ENCODE measurements around the gene CLN6. TPM values are rescaled to one million over a fixed set of nuclear protein-coding genes. Genes with fewer than 3 reads are reported as not detected.
"Not testable (repeated sequence)": the region's sequence is repeated elsewhere in the genome, so short reads cannot be mapped to it uniquely, and the experiment has no call there.

The CLN6 gene
- total and polyA plus RNA-seq, 10 donors, result 9.8 to 38.6 (median 27.1) TPM

GRCh38 chr15:68244235-68244634 lies 14.7 kb upstream of the CLN6 start:
- H3K36me3 ChIP-seq, result no peaks in the 10 kb centered on the region
- intact Hi-C loops (cut with DNase I; ENCODE audit: low total_unique reads), result loop anchor here (10.0 kb wide), 1 partner anchor 141 kb away; no protein-coding TSS in a partner anchor
- H3K27me3 ChIP-seq (replicated peaks in 1 of 7), result no peaks in the 10 kb centered on the region
- WGBS, 5 donors, result 90 to 100% (median 95%) methylated on average over 1 of the region's 1 CpG
- no peak overlapping the region for H3K27ac ChIP-seq
- no peak for DNase-seq
- peaks cover 0 to 44% (median 39%) of the 10 kb centered on the region in 8 donors for H3K9me3 ChIP-seq
- H3K4me3 ChIP-seq, result no peak overlapping the region
- H3K4me1 ChIP-seq, result peaks cover 0 to 7% (median 0%) of the 10 kb centered on the region in 6 donors
- TF ChIP-seq POLR2A (IDR thresholded peaks at IDR 0.05) (no peak), CTCF (IDR thresholded peaks at IDR 0.05 in 8 of 11, conservative IDR thresholded peaks at IDR 0.05 in 3 of 11) (no peak), POLR2AphosphoS5 (IDR thresholded peaks at IDR 0.05) (no peak)

- WGBS, 5 donors, result 82 to 92% (median 89%) methylated on average over 5 of the region's 5 CpGs
- no peaks in the 10 kb centered on the region for H3K36me3 ChIP-seq
- H3K4me1 ChIP-seq, result no peaks in the 10 kb centered on the region
- TF ChIP-seq POLR2A (IDR thresholded peaks at IDR 0.05) (no peak), CTCF (IDR thresholded peaks at IDR 0.05 in 8 of 11, conservative IDR thresholded peaks at IDR 0.05 in 3 of 11) (no peak), POLR2AphosphoS5 (IDR thresholded peaks at IDR 0.05) (no peak)
- no peaks in the 10 kb centered on the region for H3K27me3 ChIP-seq (replicated peaks in 1 of 7)
- H3K4me3 ChIP-seq, result no peak overlapping the region
- H3K27ac ChIP-seq, result no peak overlapping the region
- no peak for DNase-seq
- peaks cover 0 to 44% (median 39%) of the 10 kb centered on the region in 8 donors for H3K9me3 ChIP-seq
- intact Hi-C loops (cut with DNase I; ENCODE audit: low total_unique reads), result loop anchor here (10.0 kb wide), 1 partner anchor 143 kb away; no protein-coding TSS in a partner anchor
Observed at GRCh38 chr15:68241088-68241935, 11.8 kb upstream of the CLN6 start.

GRCh38 chr15:68239025-68239424 lies 9.5 kb upstream of the CLN6 start:
- no peak overlapping the region for H3K27ac ChIP-seq
- DNase-seq, result no peak
- no peak overlapping the region for H3K4me3 ChIP-seq
- H3K36me3 ChIP-seq, result no peaks in the 10 kb centered on the region
- H3K9me3 ChIP-seq, result peaks cover 0 to 30% (median 25%) of the 10 kb centered on the region in 8 donors
- TF ChIP-seq CTCF (IDR thresholded peaks at IDR 0.05 in 8 of 11, conservative IDR thresholded peaks at IDR 0.05 in 3 of 11) (no peak), POLR2AphosphoS5 (IDR thresholded peaks at IDR 0.05) (no peak), POLR2A (IDR thresholded peaks at IDR 0.05) (no peak)
- intact Hi-C loops (cut with DNase I; ENCODE audit: low total_unique reads), result loop anchor here (10.0 kb wide), 1 partner anchor 64 kb away; no protein-coding TSS in a partner anchor
- peaks cover 0 to 2% (median 0%) of the 10 kb centered on the region in 6 donors for H3K4me1 ChIP-seq
- no peaks in the 10 kb centered on the region for H3K27me3 ChIP-seq (replicated peaks in 1 of 7)

GRCh38 chr15:68235022-68235421 lies 5.5 kb upstream of the CLN6 start:
- Histone ChIP-seq H3K4me3 (no peak overlapping the region), H3K27ac (no peak overlapping the region), H3K36me3 (no peaks in the 10 kb centered on the region), H3K4me1 (peaks cover 4 to 32% (median 6%) of the 10 kb centered on the region in 6 donors), H3K27me3 (replicated peaks in 1 of 7) (no peaks in the 10 kb centered on the region), H3K9me3 (no peaks in the 10 kb centered on the region)
- intact Hi-C loops (cut with DNase I; ENCODE audit: low total_unique reads), result loop anchor here (10.0 kb wide), 1 partner anchor 60 kb away; no protein-coding TSS in a partner anchor
- no peak for TF ChIP-seq POLR2AphosphoS5 (IDR thresholded peaks at IDR 0.05)
- TF ChIP-seq POLR2A (IDR thresholded peaks at IDR 0.05), result no peak
- no peak for TF ChIP-seq CTCF (IDR thresholded peaks at IDR 0.05 in 8 of 11, conservative IDR thresholded peaks at IDR 0.05 in 3 of 11)
- DNase-seq, result no peak
- WGBS, 5 donors, result 81 to 97% (median 86%) methylated on average over 4 of the region's 4 CpGs

GRCh38 chr15:68234520-68234919 lies 5.0 kb upstream of the CLN6 start:
- H3K36me3 ChIP-seq; H3K9me3 ChIP-seq; H3K27ac ChIP-seq; DNase-seq; H3K4me3 ChIP-seq; H3K27me3 ChIP-seq (replicated peaks in 1 of 7): not testable (repeated sequence)
- peaks cover 5 to 35% (median 9%) of the 10 kb centered on the region in 6 donors for H3K4me1 ChIP-seq
- intact Hi-C loops (cut with DNase I; ENCODE audit: low total_unique reads), result loop anchor here (10.0 kb wide), 1 partner anchor 60 kb away; no protein-coding TSS in a partner anchor
- WGBS, 5 donors, result 91 to 99% (median 96%) methylated on average over 9 of the region's 9 CpGs

All from spleen (tissue), 11 donors.